GM12872 (cell line): ENCODE results near the gene ASMTL.

Source experiments
- TF ChIP-seq, protein P1 (sequence below): IDR thresholded peaks from 3 replicates; pipeline ENCODE4 v1.5.1; 2011; ENCODE audit warnings: low read depth, mild to moderate bottlenecking, low read length, moderate library complexity; ENCODE audit not compliant: insufficient read depth

Gene ASMTL

GRCh38 chrX:1400742-1401471, 51.8 kb downstream of the ASMTL start:
- TF ChIP-seq, protein P1, sequence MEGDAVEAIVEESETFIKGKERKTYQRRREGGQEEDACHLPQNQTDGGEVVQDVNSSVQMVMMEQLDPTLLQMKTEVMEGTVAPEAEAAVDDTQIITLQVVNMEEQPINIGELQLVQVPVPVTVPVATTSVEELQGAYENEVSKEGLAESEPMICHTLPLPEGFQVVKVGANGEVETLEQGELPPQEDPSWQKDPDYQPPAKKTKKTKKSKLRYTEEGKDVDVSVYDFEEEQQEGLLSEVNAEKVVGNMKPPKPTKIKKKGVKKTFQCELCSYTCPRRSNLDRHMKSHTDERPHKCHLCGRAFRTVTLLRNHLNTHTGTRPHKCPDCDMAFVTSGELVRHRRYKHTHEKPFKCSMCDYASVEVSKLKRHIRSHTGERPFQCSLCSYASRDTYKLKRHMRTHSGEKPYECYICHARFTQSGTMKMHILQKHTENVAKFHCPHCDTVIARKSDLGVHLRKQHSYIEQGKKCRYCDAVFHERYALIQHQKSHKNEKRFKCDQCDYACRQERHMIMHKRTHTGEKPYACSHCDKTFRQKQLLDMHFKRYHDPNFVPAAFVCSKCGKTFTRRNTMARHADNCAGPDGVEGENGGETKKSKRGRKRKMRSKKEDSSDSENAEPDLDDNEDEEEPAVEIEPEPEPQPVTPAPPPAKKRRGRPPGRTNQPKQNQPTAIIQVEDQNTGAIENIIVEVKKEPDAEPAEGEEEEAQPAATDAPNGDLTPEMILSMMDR: no peak

DNA sequence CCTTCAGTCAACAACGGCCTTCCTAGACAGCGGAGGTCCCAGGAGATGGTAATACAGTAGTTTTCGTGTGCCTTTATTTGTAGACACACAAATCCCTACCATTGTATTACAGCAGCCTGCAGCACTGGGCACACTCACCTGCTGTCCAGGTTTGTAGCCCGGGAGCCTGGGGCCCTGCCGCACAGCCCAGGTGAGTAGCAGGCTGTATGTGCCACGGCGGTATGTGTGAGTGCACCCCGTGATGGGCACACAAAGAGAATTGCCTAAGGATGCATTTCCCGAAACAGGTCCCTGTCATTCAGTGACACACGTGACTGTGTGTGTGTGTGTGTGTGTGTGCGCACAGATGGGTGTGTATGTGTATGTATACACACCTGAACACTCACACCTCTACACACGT, 52.7 kb downstream of the ASMTL start:
- TF ChIP-seq, protein P1: no peak

GRCh38 chrX:1398431-1399340, 54.0 kb downstream of the ASMTL start:
- TF ChIP-seq, protein P1: no peak

DNA sequence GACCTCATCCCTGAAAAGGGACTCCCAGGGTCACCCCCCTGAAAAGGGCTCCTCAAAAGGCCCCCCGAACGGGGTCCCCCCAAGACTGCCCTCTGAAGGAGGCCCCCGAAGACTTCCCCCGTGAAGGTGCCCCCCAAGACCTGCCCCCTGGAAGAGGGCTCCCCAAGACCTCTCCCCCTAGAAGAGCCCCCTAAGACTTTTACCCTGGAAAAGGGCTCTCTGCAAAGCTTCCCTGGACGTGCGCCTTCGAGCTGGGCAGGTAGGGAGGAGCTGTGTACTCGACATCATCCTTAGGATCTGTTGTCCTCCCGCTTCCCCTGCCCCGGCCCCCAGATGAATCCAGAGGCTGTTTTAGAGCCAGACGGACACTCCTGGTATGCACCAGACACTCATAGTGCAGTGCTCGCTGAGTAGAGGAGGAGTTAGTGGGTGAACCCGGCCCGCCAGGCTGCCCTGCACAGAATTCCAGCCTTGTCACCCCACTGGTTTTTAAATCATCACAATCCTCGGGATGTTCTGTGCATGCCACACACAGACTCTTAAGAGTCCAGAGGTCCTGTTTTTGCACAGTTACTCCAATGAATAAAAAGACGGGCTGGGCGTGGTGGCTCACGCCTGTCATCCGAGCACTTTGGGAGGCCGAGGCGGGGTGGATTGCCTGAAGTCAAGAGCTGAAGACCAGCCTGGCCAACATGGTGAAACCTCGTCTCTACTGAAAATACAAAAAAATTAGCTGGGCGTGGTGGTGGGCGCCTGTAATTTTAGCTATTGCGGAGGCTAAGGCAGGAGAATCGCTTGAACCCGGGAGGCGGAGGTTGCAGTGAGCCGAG, 55.1 kb downstream of the ASMTL start:
- TF ChIP-seq, protein P1: no peak

DNA sequence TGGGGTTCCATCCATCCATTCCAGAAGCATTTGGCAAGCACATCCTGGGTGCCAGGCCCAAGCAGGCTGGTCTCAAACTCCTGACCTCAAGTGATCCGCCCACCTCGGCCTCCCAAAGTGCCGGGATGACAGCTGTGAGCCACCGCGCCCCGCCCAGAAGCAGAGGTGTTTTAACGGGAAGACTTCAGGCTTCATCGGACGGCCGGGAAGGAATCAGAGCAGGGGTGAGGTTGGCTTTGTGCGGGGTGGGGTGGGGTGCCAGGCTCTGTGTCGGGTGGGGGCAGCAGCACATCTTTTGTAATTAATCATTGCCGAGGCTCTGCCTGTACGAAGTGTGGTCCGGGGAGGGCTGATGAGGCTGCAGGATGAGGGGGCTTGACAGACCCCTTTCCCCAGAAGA, 55.7 kb downstream of the ASMTL start:
- TF ChIP-seq, protein P1: no peak

GRCh38 chrX:1395646-1396216, 57.0 kb downstream of the ASMTL start:
- TF ChIP-seq, protein P1: no peak
